AG09319 (cell line): ENCODE data around the gene AK5.

Experiments
- DNase-seq: peaks from one replicate; pipeline ENCODE4 v3.0.0-alpha.2; 2010; ENCODE audit warnings: low read depth; ENCODE audit errors: extremely low read depth
- TF ChIP-seq, protein P1 (sequence below): IDR thresholded peaks from 2 replicates; pipeline ENCODE4 v1.5.1; 2011; ENCODE audit warnings: low read depth, mild to moderate bottlenecking, inconsistent platforms, low read length, moderate library complexity

The AK5 gene

DNA sequence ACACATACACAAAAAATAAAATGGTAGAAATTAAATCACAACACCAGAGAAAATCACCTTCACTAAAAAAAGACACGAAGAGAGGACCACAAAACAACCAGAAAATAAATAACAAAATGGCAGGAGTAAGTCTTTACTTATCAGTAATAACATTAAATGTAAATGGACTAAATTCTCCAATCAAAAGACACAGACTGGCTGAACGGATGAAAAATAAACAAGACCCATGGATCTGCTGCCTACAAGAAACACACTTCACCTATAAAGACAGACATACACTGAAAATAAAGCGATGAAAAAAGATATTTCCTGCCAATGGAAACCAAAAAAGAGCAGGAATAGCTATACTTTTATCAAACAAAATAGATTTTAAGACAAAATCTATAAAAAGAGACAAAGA is 327.1 kb downstream of the AK5 start:
- TF ChIP-seq, protein P1, sequence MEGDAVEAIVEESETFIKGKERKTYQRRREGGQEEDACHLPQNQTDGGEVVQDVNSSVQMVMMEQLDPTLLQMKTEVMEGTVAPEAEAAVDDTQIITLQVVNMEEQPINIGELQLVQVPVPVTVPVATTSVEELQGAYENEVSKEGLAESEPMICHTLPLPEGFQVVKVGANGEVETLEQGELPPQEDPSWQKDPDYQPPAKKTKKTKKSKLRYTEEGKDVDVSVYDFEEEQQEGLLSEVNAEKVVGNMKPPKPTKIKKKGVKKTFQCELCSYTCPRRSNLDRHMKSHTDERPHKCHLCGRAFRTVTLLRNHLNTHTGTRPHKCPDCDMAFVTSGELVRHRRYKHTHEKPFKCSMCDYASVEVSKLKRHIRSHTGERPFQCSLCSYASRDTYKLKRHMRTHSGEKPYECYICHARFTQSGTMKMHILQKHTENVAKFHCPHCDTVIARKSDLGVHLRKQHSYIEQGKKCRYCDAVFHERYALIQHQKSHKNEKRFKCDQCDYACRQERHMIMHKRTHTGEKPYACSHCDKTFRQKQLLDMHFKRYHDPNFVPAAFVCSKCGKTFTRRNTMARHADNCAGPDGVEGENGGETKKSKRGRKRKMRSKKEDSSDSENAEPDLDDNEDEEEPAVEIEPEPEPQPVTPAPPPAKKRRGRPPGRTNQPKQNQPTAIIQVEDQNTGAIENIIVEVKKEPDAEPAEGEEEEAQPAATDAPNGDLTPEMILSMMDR, result no peak
- no peak for DNase-seq
